HepG2 (cell line): ENCODE measurements around the gene HTRA2. TPM values are rescaled to one million over a fixed set of nuclear protein-coding genes. Genes with fewer than 3 reads are reported as not detected.
A peak's percentile ranks its signal among the peaks of the same experiment; 100 is the strongest.

Experiments
- BATF2 ChIP-seq: sonication (generic); formaldehyde crosslinking; IDR thresholded peaks from 2 replicates; pipeline ENCODE4 v1.8.0; 2022; ENCODE audit warnings: mild to moderate bottlenecking, missing genetic modification reagents, moderate library complexity
- SP1 ChIP-seq, 2 experiments: fragments of 450-650 bp in 1 of 2; sonication (generic) in 1 of 2; formaldehyde crosslinking in 1 of 2; IDR thresholded peaks; 2 replicates each; pipeline versions ENCODE4 v1.4.0 to v1.6.1; 2016 to 2020; ENCODE audit warnings: missing genetic modification reagents in 1 of 2
- ZBTB20 ChIP-seq: sonication (generic); formaldehyde crosslinking; IDR thresholded peaks from 2 replicates; pipeline ENCODE4 v1.8.1; 2023; ENCODE audit warnings: missing genetic modification reagents, low read depth, mild to moderate bottlenecking, borderline replicate concordance
- ZNF318 ChIP-seq: sonication (generic); formaldehyde crosslinking; IDR thresholded peaks from 2 replicates; pipeline ENCODE4 v1.4.0; 2020; ENCODE audit warnings: mild to moderate bottlenecking, missing genetic modification reagents
- polyA plus RNA-seq, 8 experiments: library from polyadenylated mRNA; depleted of rRNA in 3 of 8; stranded (reverse) in 7 of 8; unstranded in 1 of 8; fragments of >200 nt; fragmentation: Illumina TruSeq in 4 of 8; extraction: Trizol in 4 of 8; gene quantifications; 2 replicates each; pipeline versions ENCODE4 v1.2.1 to v1.2.3, GENCODE V29; 2011 to 2016; ENCODE audit warnings: low read depth in 4 of 8, missing spikeins in 1 of 8, mixed read lengths in 1 of 8; ENCODE audit not compliant: insufficient read depth in 1 of 8
- total RNA-seq, 5 experiments: library from RNA; depleted of rRNA; stranded (reverse); fragments of >200 nt; fragmentation: Illumina TruSeq; extraction: Trizol; gene quantifications; 2 replicates each; pipeline ENCODE4 v1.2.3, GENCODE V29; 2016; ENCODE audit warnings: low read depth in 1 of 5

The HTRA2 gene
- total and polyA plus RNA-seq, 2 of the 13 experiments (the other 11 are each of a cell fraction or from before 2014, with no cell fraction given) = 47.7 to 50.3 TPM

- TF ChIP-seq ZNF318 (CRISPR knock-in tag) (no peak), ZBTB20 (no peak), SP1 (IDR thresholded peaks at IDR 0.05) (no peak), SP1 (CRISPR knock-in tag; IDR thresholded peaks at IDR 0.05) (peak; percentile 12; the same call in 1 of the 2 replicates), BATF2 (0 out of 2 replicates have a peak, but pooled peaks have one; percentile 63)
- TF ChIP-seq, all 625 proteins: peak for 32
These were observed 15.9 kb upstream of the HTRA2 start (continued) for GRCh38 chr2:74513605-74514367.
